ENCODE measurements around the gene C1orf146.
A peak's percentile ranks its signal among the peaks of the same experiment; 100 is the strongest.

C1orf146 gene

DNA sequence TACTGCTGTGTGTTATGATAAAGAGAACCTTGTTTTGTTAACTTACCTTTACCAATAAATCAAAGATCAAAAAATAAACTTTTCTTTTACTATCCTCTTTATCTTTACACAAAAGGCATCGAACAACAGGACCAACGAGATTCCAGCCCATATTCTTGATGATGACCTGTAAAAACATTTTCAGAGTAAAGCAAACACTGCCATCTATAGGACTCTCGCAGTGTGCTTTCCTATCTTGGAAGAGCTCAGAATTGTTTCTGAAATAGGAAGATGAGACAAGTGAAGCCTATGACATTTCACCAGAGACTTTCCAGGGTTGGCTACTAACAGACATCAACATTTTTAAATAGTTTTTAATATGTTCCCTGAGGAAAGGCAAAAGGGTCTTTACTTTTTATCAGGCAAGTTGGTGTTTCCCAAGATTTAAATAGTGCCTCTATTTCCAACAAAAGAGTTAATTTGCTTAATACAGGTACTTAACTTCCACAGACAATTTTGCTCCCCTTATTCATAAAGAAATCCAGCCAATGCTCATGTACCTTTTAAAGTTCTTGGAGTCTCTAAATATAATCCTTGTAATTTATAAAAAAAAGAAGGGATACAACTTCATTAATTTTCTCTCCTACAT, 73.8 kb downstream of the C1orf146 start:
- H3K27me3 ChIP-seq (ENCODE audit: insufficient read depth, low read length): no peaks in the 10 kb centered on the region
- no peaks in the 10 kb centered on the region for H3K79me2 ChIP-seq (ENCODE audit: insufficient read depth, low read length)
- no peaks in the 10 kb centered on the region for H4K20me1 ChIP-seq (ENCODE audit: insufficient read depth, low read length)
- no peaks in the 10 kb centered on the region for H3K9me2 ChIP-seq (ENCODE audit: low read depth, low read length)
- peaks cover 54% of the 10 kb centered on the region for H3K36me3 ChIP-seq (ENCODE audit: insufficient read depth, low read length)
- H3K4me3 ChIP-seq (ENCODE audit: low read depth, low read length, poor library complexity, severe bottlenecking): no peak overlapping the region
- no peaks in the 10 kb centered on the region for H3F3A ChIP-seq (ENCODE audit: insufficient read depth, low read length)
- no peak overlapping the region for H3K9ac ChIP-seq (ENCODE audit: low read length)
- no peak for TF ChIP-seq EZH2 (IDR thresholded peaks at IDR 0.05; ENCODE audit: borderline replicate concordance, low read length)
- TF ChIP-seq, protein P1, sequence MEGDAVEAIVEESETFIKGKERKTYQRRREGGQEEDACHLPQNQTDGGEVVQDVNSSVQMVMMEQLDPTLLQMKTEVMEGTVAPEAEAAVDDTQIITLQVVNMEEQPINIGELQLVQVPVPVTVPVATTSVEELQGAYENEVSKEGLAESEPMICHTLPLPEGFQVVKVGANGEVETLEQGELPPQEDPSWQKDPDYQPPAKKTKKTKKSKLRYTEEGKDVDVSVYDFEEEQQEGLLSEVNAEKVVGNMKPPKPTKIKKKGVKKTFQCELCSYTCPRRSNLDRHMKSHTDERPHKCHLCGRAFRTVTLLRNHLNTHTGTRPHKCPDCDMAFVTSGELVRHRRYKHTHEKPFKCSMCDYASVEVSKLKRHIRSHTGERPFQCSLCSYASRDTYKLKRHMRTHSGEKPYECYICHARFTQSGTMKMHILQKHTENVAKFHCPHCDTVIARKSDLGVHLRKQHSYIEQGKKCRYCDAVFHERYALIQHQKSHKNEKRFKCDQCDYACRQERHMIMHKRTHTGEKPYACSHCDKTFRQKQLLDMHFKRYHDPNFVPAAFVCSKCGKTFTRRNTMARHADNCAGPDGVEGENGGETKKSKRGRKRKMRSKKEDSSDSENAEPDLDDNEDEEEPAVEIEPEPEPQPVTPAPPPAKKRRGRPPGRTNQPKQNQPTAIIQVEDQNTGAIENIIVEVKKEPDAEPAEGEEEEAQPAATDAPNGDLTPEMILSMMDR (IDR thresholded peaks at IDR 0.05; ENCODE audit: low read length): peak; percentile 74
- no peaks in the 10 kb centered on the region for H3K4me1 ChIP-seq (ENCODE audit: insufficient read depth, low read length, severe bottlenecking)
- no peaks in the 10 kb centered on the region for H3K9me3 ChIP-seq (ENCODE audit: low read length)
- no peak overlapping the region for H2AFZ ChIP-seq (ENCODE audit: low read length)
- H3K4me2 ChIP-seq (ENCODE audit: low read length): no peak overlapping the region
- H3K27ac ChIP-seq (ENCODE audit: low read depth, low read length, poor library complexity, severe bottlenecking): no peak overlapping the region

All from OCI-LY1 (cell line).